HepG2 (cell line): Measurements from ENCODE around the gene SLC2A13. TPM values are rescaled to one million over a fixed set of nuclear protein-coding genes. Genes with fewer than 3 reads are reported as not detected.

Experiments used
- ATAC-seq: fragments of 200-7000 bp; cut with Tn5 transposase; 3 replicates; pipeline ENCODE4 v1.9.1; 2020; ENCODE audit warnings: mild to moderate bottlenecking, moderate library complexity
- BruUV-seq: library from RNA; stranded (reverse); fragments of 400-500 nt; replicated peaks from 2 replicates; lab custom pipeline; 2021; lab: Mats Ljungman, UMichigan
- CTCF ChIA-PET: fragments of 300-600 bp; formaldehyde crosslinking; extraction: SDS; loops from one replicate; lab custom pipeline; 2021; ENCODE audit warnings: low total read pairs, inconsistent platforms, low intra/inter-chr PET ratio; lab: Yijun Ruan, JAX
- POLR2A ChIA-PET: fragments of 350-600 bp; sonication (Branson Sonifier 250); formaldehyde crosslinking; loops from one replicate; lab custom pipeline; 2020; ENCODE audit warnings: antibody characterized with exemption, inconsistent platforms; lab: Yijun Ruan, JAX
- DNase-seq: peaks from one replicate; pipeline ENCODE4 v3.0.0-alpha.2; 2015; ENCODE audit warnings: low spot score
- FAIRE-seq: peaks from 3 replicates; lab custom pipeline; 2011; peaks lifted over from hg19 to GRCh38; lab: Jason Lieb, UNC
- H2AFZ ChIP-seq: one replicate; pipeline ENCODE4 v1.6.1; 2011; ENCODE audit warnings: low read length, inconsistent platforms
- H3K27ac ChIP-seq: fragments of 300-600 bp; 3 replicates; pipeline ENCODE4 v1.8.0; 2011; ENCODE audit warnings: mixed run types, mild to moderate bottlenecking, mixed read lengths, low read length, inconsistent platforms; ENCODE audit not compliant: insufficient read depth; ENCODE audit errors: extremely low read length
- H3K27me3 ChIP-seq, 2 experiments: fragments of 200-600 bp in 1 of 2; 2 replicates in 1 of 2; 3 replicates in 1 of 2; pipeline versions ENCODE4 v1.6.0 to v1.8.0; 2011; ENCODE audit warnings: low read length in 2 of 2, mild to moderate bottlenecking in 2 of 2, moderate library complexity in 2 of 2, inconsistent platforms in 1 of 2; ENCODE audit not compliant: insufficient read depth in 2 of 2, control insufficient read depth in 1 of 2
- H3K36me3 ChIP-seq, 2 experiments: fragments of 200-600 bp in 1 of 2; replicated peaks in 1 of 2; 2 replicates in 1 of 2; 3 replicates in 1 of 2; pipeline versions ENCODE4 v1.5.1 to v1.8.0; 2011; ENCODE audit warnings: low read length in 2 of 2, inconsistent platforms in 1 of 2; ENCODE audit not compliant: insufficient read depth in 2 of 2, control insufficient read depth in 1 of 2
- H3K4me1 ChIP-seq: 2 replicates; pipeline ENCODE4 v1.5.1; 2012; ENCODE audit warnings: low read length, inconsistent platforms; ENCODE audit not compliant: insufficient read depth
- H3K4me2 ChIP-seq: 2 replicates; pipeline ENCODE4 v1.6.0; 2011; ENCODE audit warnings: low read depth, low read length, inconsistent platforms
- H3K4me3 ChIP-seq, 3 experiments: fragments of 200-600 bp in 1 of 3; sonication (generic), shearing (Covaris generic) in 1 of 3; replicated peaks in 1 of 3; 2 replicates each; pipeline ENCODE4 v1.5.1; 2011 to 2016; ENCODE audit warnings: low read length in 3 of 3, inconsistent platforms in 2 of 3, low read depth in 2 of 3, mild to moderate bottlenecking in 2 of 3, control low read depth in 1 of 3, mixed read lengths in 1 of 3; ENCODE audit not compliant: insufficient read depth in 1 of 3
- H3K79me2 ChIP-seq: one replicate; pipeline ENCODE4 v1.6.1; 2011; ENCODE audit warnings: low read length, inconsistent platforms; ENCODE audit not compliant: insufficient read depth
- H3K9ac ChIP-seq: 2 replicates; pipeline ENCODE4 v1.6.0; 2011; ENCODE audit warnings: mild to moderate bottlenecking, low read depth, low read length, inconsistent platforms; ENCODE audit not compliant: insufficient read depth
- H3K9me3 ChIP-seq: 2 replicates; pipeline ENCODE4 v1.5.1; 2012; ENCODE audit warnings: mild to moderate bottlenecking, low read length
- H4K20me1 ChIP-seq: 2 replicates; pipeline ENCODE4 v1.6.0; 2011; ENCODE audit warnings: inconsistent platforms, mild to moderate bottlenecking, low read length, moderate library complexity; ENCODE audit not compliant: insufficient read depth
- EP300 ChIP-seq, 3 experiments: sonication (generic) in 1 of 3; formaldehyde crosslinking in 1 of 3; IDR thresholded peaks; 2 replicates each; pipeline versions ENCODE4 v1.5.1 to v1.6.1; 2011 to 2020; ENCODE audit warnings: low read depth in 2 of 3, low read length in 2 of 3, borderline replicate concordance in 1 of 3, improper control_type of control experiment in 1 of 3, mild to moderate bottlenecking in 1 of 3, missing genetic modification reagents in 1 of 3, moderate library complexity in 1 of 3
- JUND ChIP-seq: sonication (generic); formaldehyde crosslinking; IDR thresholded peaks from 2 replicates; pipeline ENCODE4 v1.8.0; 2022; ENCODE audit warnings: mild to moderate bottlenecking, missing genetic modification reagents
- KDM5B ChIP-seq: sonication (generic); formaldehyde crosslinking; IDR thresholded peaks from 2 replicates; pipeline ENCODE4 v1.4.0; 2020; ENCODE audit warnings: missing genetic modification reagents, mild to moderate bottlenecking, borderline replicate concordance
- MIER3 ChIP-seq: IDR thresholded peaks from 2 replicates; pipeline ENCODE4 v1.6.1; 2016; ENCODE audit warnings: missing compliant biosample characterization, borderline replicate concordance
- NFE2L1 ChIP-seq: sonication (generic); formaldehyde crosslinking; IDR thresholded peaks from 2 replicates; pipeline ENCODE4 v1.4.0; 2020; ENCODE audit warnings: missing genetic modification reagents, mild to moderate bottlenecking, borderline replicate concordance
- TFDP1 ChIP-seq: IDR thresholded peaks from 2 replicates; pipeline ENCODE4 v1.6.1; 2016; ENCODE audit warnings: missing compliant biosample characterization, missing genetic modification reagents, borderline replicate concordance
- ZBTB7B ChIP-seq: sonication (generic); formaldehyde crosslinking; IDR thresholded peaks from 2 replicates; pipeline ENCODE4 v1.4.0; 2020; ENCODE audit warnings: missing genetic modification reagents
- ZMYM3 ChIP-seq: sonication (generic); formaldehyde crosslinking; IDR thresholded peaks from 2 replicates; pipeline ENCODE4 v1.5.1; 2020; ENCODE audit warnings: mild to moderate bottlenecking, missing genetic modification reagents
- ZNF207 ChIP-seq: fragments of 450-650 bp; IDR thresholded peaks from 2 replicates; pipeline ENCODE4 v1.6.1; 2016; ENCODE audit warnings: antibody characterized with exemption, borderline replicate concordance
- ZNF234 ChIP-seq: sonication (generic); formaldehyde crosslinking; conservative IDR thresholded peaks from 2 replicates; pipeline ENCODE4 v1.5.1; 2020; ENCODE audit warnings: mild to moderate bottlenecking, missing genetic modification reagents
- ZNF329 ChIP-seq: sonication (generic); formaldehyde crosslinking; IDR thresholded peaks from 2 replicates; pipeline ENCODE4 v1.9.0; 2021; ENCODE audit warnings: low read depth, mild to moderate bottlenecking, missing genetic modification reagents
- ZNF563 ChIP-seq: sonication (generic); formaldehyde crosslinking; IDR thresholded peaks from 2 replicates; pipeline ENCODE4 v1.8.0; 2022; ENCODE audit warnings: mild to moderate bottlenecking, moderate library complexity, missing genetic modification reagents
- ZNF569 ChIP-seq: sonication (generic); formaldehyde crosslinking; IDR thresholded peaks from 2 replicates; pipeline ENCODE4 v1.5.0; 2020; ENCODE audit warnings: mild to moderate bottlenecking, missing genetic modification reagents, moderate library complexity, borderline replicate concordance
- ZNF598 ChIP-seq: sonication (generic); formaldehyde crosslinking; IDR thresholded peaks from 2 replicates; pipeline ENCODE4 v1.5.1; 2020; ENCODE audit warnings: mild to moderate bottlenecking, missing genetic modification reagents, borderline replicate concordance
- ZNF761 ChIP-seq: sonication (generic); formaldehyde crosslinking; conservative IDR thresholded peaks from 2 replicates; pipeline ENCODE4 v1.4.0; 2020; ENCODE audit warnings: mild to moderate bottlenecking, missing genetic modification reagents
- WGBS: methylation state at CpG from one replicate; pipeline ENCODE4 v1.1.6; 2017; ENCODE audit warnings: low lambda C conversion rate; 5-methylcytosine and 5-hydroxymethylcytosine counted together
- in situ Hi-C: cut with HindIII; loops from 2 replicates; pipeline ENCODE4 v1.10.0; 2017; ENCODE audit warnings: low pct_unique_long_range_greater_than_20kb; ENCODE audit not compliant: extremely low pct_ligation_motif_present
- intact Hi-C: fragments of 100-400 bp; cut with micrococcal nuclease; formaldehyde crosslinking; loops from one replicate; pipeline ENCODE4 v1.10.0; 2022; ENCODE audit not compliant: unreplicated experiment
- polyA plus RNA-seq, 8 experiments: library from polyadenylated mRNA; depleted of rRNA in 3 of 8; stranded (reverse) in 7 of 8; unstranded in 1 of 8; fragments of >200 nt; fragmentation: Illumina TruSeq in 4 of 8; extraction: Trizol in 4 of 8; gene quantifications; 2 replicates each; pipeline versions ENCODE4 v1.2.1 to v1.2.3, GENCODE V29; 2011 to 2016; ENCODE audit warnings: low read depth in 4 of 8, missing spikeins in 1 of 8, mixed read lengths in 1 of 8; ENCODE audit not compliant: insufficient read depth in 1 of 8
- total RNA-seq, 5 experiments: library from RNA; depleted of rRNA; stranded (reverse); fragments of >200 nt; fragmentation: Illumina TruSeq; extraction: Trizol; gene quantifications; 2 replicates each; pipeline ENCODE4 v1.2.3, GENCODE V29; 2016; ENCODE audit warnings: low read depth in 1 of 5
- TF ChIP-seq, protein P1 (sequence below): sonication (generic); formaldehyde crosslinking; IDR thresholded peaks from 2 replicates; pipeline ENCODE4 v1.5.0; 2020; ENCODE audit warnings: mild to moderate bottlenecking, missing genetic modification reagents
- TF ChIP-seq, protein P2 (sequence below): IDR thresholded peaks from 2 replicates; pipeline ENCODE4 v1.6.1; 2016; ENCODE audit warnings: missing compliant biosample characterization, missing genetic modification reagents, borderline replicate concordance
- TF ChIP-seq, protein P3 (sequence below): IDR thresholded peaks from 2 replicates; pipeline ENCODE4 v1.6.1; 2012; ENCODE audit warnings: inconsistent platforms

The SLC2A13 gene
- total and polyA plus RNA-seq, 2 of the 13 experiments (the other 11 are each of a cell fraction or from before 2014, with no cell fraction given): 5.5 to 6.0 TPM

GRCh38 chr12:40104461-40105264 is 1.2 kb downstream of the SLC2A13 start:
- ATAC-seq: no peak; the same call in 2 of the 3 replicates
- H3K79me2 ChIP-seq: peaks cover 5% of the 10 kb centered on the region
- H4K20me1 ChIP-seq: no peaks in the 10 kb centered on the region
- no peak for FAIRE-seq
- H3K4me2 ChIP-seq: peak overlapping the region; percentile 94
- POLR2A ChIA-PET: no interaction called here
- peak overlapping the region; percentile 78 for H3K9ac ChIP-seq
- CTCF ChIA-PET: no interaction called here
- H3K36me3 ChIP-seq: no peaks in the 10 kb centered on the region
- intact Hi-C loops (loop anchor here (5.0 kb wide), 2 partner anchors 52 to 662 kb away; partner anchors contain the start of gene KIF21A), in situ Hi-C loops (loop anchor here (5.0 to 25.0 kb wide), 3 partner anchors 92 to 517 kb away; no protein-coding TSS in a partner anchor)
- BruUV-seq: no TSS peak
- peak overlapping the region; percentile 78 to 91 (median 90) for H3K4me3 ChIP-seq
- H2AFZ ChIP-seq: no peak overlapping the region
- peaks cover 62% of the 10 kb centered on the region for H3K4me1 ChIP-seq
- no peaks in the 10 kb centered on the region; a peak in 2 of 5 replicates for H3K27me3 ChIP-seq
- H3K27ac ChIP-seq: no peak overlapping the region
- H3K9me3 ChIP-seq: no peaks in the 10 kb centered on the region
- DNase-seq: no peak
- 23% methylated on average over 6 of the region's 20 CpGs for WGBS
- TF ChIP-seq, protein P1, sequence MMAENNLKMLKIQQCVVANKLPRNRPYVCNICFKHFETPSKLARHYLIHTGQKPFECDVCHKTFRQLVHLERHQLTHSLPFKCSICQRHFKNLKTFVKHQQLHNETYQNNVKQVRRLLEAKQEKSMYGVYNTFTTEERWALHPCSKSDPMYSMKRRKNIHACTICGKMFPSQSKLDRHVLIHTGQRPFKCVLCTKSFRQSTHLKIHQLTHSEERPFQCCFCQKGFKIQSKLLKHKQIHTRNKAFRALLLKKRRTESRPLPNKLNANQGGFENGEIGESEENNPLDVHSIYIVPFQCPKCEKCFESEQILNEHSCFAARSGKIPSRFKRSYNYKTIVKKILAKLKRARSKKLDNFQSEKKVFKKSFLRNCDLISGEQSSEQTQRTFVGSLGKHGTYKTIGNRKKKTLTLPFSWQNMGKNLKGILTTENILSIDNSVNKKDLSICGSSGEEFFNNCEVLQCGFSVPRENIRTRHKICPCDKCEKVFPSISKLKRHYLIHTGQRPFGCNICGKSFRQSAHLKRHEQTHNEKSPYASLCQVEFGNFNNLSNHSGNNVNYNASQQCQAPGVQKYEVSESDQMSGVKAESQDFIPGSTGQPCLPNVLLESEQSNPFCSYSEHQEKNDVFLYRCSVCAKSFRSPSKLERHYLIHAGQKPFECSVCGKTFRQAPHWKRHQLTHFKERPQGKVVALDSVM (CRISPR knock-in tag): peak; percentile 63; the same call in 1 of the 2 replicates
- TF ChIP-seq ZNF761 (no peak), JUND (no peak), ZNF329 (peak; percentile 100), MIER3 (CRISPR knock-in tag) (no peak), ZMYM3 (CRISPR knock-in tag) (peak; percentile 65; the same call in 1 of the 2 replicates), ZNF234 (CRISPR knock-in tag) (no peak), ZBTB7B (CRISPR knock-in tag) (0 out of 2 replicates have a peak, but pooled peaks have one; percentile 16), ZNF207 (no peak), ZNF563 (CRISPR knock-in tag) (no peak), TFDP1 (CRISPR knock-in tag) (no peak), ZNF569 (CRISPR knock-in tag) (no peak), NFE2L1 (CRISPR knock-in tag) (no peak), EP300 (IDR thresholded peaks at IDR 0.05; ENCODE audit: low read depth in 2 of 2, low read length in 2 of 2) (no peak), EP300 (CRISPR knock-in tag; IDR thresholded peaks at IDR 0.05; ENCODE audit: borderline replicate concordance) (no peak), ZNF598 (no peak), KDM5B (CRISPR knock-in tag) (peak; percentile 10; the same call in 1 of the 2 replicates)
- TF ChIP-seq, protein P2, sequence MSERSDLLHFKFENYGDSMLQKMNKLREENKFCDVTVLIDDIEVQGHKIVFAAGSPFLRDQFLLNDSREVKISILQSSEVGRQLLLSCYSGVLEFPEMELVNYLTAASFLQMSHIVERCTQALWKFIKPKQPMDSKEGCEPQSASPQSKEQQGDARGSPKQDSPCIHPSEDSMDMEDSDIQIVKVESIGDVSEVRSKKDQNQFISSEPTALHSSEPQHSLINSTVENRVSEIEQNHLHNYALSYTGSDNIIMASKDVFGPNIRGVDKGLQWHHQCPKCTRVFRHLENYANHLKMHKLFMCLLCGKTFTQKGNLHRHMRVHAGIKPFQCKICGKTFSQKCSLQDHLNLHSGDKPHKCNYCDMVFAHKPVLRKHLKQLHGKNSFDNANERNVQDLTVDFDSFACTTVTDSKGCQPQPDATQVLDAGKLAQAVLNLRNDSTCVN (CRISPR knock-in tag): 0 out of 2 replicates have a peak, but pooled peaks have one; percentile 13
- TF ChIP-seq, protein P3, sequence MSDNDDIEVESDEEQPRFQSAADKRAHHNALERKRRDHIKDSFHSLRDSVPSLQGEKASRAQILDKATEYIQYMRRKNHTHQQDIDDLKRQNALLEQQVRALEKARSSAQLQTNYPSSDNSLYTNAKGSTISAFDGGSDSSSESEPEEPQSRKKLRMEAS: 0 out of 2 replicates have a peak, but pooled peaks have one; percentile 9
